GM19025 (cell line): ENCODE results near the gene MYBBP1A.

Experiments
- ATAC-seq: cut with Tn5 transposase; IDR thresholded peaks from one replicate; pipeline ENCODE4 v1.9.1; 2021; ENCODE audit warnings: mild to moderate bottlenecking, low read depth, moderate library complexity; ENCODE audit not compliant: unreplicated experiment

Gene MYBBP1A

DNA sequence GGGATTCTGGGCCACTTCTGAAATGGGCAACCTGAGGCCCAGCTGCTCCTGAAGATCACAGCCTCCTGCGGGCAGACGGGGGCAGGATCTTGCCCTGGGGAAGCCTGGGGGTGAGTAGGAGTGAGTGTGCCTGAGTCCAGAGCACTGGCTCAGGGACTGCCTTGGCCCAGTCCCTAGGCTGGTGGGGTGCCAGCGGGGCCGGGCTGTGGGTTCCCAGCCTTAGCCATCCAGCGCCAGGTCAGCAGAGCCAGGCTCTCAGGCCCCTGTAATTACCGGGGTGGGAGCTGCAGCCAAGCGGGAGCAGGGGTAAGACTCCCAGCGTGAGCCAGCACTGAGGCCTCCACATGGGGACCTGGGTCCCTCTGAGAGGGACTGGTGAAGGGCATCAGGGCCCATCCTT is 48.3 kb downstream of the MYBBP1A start:
- no peak for ATAC-seq

DNA sequence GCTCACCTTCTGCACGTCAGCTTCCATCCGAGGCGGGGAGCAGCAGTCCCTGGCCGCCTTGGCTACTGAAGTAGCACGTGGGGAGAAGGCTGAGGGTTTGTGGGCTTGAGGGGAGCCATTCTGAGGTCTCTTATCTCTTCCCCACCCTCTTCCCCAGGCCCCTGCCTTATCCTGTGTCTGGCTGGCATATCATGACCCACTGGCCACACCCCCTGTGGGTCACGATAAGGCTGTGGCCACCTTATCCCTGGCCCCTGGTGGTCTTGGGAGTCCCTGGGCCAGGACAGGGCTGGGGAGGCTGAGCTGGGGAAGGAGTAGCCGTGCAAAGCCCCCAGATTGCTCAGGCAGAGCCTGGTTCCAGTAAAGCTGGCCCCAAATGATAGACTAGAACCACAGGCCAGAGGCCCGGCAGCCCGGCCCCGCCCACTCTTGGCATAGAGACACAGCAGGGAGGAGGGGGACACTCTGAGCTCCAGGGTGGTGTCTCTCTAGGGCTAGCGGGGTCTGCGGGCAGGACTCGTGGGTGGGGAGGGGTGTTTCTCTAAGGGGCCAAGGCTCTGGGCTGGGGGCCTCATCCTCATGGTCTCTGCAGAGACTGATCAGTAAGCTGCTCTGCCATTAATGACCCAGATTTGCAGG is 48.9 kb downstream of the MYBBP1A start:
- ATAC-seq: no peak

DNA sequence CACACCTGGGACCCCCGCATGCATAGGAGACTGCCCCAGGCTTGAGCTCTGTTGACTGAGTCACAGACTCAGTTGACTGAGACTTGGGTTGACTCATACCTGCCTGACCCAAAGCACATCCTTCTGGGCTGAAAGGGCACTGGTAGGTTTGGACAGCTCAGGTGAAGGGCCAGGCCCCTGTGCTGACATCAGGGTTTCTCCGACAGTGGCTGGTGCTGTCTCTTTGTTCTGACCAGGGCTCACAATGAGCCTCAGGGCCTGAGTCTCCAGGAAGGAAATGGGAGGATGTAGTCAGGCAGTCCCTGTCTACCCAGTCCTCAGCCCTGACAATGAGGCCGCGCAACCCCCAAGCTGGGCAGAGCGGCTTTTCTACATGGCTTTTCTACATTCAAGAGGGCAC is 50.0 kb downstream of the MYBBP1A start:
- ATAC-seq: no peak

DNA sequence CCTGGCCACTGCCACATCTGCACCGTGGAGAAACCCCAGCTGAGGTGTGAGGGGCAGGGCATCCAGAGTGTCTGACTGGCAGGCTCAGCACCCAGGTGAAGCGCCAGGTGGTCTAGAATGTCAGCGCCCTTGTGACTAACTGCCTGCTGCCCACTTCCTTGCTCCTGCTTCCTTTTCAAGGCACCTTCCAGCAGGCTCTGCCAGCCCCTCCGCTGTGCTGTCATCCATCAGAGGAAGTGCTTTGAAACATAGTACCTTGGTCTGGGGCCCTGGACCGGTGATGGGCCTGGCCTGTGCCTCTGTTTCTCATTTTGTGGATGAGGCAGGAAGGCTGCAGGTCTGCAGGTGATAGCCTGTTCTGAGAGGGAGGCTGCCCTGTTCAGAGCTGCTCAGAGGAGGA is 51.0 kb downstream of the MYBBP1A start:
- no peak for ATAC-seq

DNA sequence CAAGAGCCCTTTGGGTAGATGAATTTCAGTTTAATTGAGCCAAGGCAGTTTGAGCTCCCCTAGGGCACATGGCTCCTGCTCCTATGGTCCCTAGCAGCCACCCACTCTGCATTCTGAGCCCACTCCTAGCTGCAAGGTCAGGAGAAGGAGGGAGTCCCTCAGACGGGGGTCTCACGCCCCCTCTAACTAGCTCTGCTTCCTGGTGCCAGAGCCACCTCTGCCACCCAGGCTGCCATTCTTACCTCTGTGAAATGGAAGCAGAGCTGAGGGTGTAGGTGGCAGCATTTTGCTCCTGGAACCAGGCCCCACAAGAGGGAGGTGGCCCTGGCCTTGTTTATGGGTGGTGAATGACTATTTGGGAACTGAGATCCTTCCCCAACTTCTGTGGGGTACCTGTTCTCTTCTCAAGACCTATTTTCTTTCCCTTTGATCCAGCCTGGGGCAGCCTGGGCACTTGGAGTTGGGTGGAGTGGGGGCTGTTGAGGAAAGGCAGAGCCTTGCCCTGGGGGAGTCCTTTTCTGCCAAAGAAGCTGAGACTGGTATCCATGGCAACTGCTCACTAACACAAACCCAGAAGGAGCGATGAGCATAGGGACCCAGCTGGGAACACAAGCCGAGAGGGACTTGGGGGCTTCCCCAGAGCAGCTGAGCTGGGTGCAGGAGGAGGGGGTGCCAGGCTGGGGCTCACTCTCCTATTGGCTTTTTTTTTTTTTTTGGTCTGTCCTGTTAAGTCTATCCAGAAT is 51.7 kb downstream of the MYBBP1A start:
- no peak for ATAC-seq

DNA sequence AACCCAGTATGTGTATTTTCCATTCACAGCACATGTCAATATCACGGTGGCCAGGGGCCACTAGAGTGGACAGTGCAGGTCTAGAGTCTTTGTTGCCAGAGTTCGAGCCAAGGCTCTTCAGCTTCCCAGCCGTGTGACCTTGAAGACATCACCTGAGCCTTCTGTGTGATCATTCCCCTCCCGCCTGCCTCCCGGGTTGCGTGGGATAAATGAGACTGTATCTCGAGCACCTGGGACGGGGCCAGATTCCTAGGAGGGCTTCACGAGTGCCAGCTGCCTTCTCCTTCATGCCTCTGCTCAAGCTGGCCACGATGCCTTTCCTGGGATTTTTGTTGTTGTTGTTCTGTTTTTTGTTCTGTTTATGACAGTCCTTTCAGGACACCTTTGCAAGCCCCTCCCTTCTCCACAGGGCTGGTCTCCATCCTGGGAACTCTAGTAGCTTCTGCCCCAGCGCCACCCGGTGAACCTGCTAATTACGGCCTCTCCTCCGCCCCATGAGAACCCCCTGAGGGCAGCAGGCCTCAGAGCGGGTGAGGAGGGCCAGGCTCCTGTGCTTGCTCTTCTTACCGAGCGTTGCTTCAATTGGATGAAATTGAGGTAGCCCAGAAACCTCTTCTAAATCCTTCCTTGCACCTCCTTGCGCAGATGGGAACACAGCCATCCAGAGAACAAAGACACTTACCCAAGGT is 52.6 kb downstream of the MYBBP1A start:
- ATAC-seq: no peak

DNA sequence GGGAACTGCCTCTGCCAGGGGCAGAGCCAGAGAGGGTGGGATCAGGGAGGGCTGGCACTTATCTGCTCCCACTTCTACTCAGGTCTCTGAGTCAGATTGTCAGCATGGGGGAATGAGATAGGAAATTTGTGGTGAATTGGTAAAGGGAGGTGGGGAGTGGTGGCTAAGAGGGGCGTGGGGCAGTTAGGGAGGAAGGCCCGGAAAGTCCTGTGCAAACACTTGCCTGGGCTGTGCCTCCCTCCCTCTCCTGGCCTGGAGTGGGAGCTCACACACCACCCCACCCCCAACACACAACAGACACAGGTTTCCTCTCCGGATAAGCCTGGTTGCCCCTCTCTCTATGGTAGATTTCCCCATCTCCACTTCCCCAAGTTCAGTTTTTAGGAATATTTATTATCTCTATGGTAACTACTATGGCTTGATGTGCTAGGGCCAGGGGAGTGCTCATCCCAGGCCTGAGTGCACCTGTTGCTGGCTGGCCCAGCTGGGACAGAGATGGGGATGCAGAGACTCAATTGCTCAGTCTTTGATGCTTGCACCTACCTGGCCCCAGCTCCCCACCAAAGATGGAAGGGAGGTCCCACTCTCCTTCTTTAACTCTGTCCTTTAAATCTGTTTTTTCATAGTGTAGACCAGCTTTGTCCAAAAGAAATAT is 53.8 kb downstream of the MYBBP1A start:
- ATAC-seq: no peak

DNA sequence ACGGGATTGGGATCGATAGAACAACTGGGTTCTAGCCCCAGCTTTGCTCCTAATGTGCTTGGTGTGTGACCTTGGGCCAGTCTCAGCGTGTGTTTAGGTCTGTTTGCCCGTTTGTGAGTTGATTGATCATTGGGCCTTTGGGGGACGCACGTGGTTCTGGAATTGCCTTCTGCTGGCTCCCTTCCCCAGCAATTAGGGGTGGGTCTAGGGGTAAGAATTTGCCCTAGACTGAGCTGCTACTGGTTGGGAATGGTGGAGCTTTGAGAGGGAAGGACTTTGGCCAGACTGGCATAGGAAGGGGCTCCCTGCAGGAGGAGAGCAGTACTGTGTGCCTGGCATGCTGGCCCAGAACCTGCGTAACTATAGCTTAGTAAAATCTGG is 55.0 kb downstream of the MYBBP1A start:
- ATAC-seq: no peak

DNA sequence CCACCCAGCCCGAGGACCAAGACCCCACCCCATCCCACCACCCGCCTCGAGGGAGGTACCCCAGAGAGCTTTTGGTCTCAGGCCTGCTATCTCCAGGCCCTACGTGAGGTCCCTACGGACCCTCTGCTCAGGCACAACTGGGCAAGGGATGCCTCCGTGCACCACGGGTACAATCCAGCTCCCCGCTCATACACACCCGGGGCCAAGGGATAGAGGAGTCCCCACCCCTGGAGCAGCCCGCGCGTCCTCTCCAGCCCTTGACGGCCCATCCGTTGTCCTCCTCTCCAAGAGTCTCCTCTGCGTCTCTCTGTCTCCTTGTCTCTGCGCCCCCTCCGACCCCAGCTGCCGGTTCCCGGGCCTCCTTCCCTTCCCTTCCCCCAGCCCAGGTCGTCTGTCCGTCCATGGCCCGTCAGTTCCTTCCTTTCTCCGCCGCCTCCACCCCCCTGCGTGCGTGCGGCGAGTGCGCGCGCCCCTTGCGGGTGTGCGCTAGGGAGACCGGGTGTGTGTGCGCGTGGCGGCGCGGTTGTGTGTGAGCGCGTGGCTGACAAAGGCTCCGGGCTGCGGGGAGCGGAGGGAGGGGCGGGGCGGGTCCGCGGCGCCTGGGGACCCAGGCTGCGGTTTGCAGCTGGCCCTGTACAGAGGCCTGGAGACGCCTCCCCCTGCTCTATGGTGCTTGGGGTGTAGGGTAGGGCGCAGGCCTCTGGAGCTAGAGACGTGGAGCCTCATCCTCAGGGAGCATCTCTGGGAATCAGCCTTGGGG is 55.6 kb downstream of the MYBBP1A start:
- no peak for ATAC-seq

DNA sequence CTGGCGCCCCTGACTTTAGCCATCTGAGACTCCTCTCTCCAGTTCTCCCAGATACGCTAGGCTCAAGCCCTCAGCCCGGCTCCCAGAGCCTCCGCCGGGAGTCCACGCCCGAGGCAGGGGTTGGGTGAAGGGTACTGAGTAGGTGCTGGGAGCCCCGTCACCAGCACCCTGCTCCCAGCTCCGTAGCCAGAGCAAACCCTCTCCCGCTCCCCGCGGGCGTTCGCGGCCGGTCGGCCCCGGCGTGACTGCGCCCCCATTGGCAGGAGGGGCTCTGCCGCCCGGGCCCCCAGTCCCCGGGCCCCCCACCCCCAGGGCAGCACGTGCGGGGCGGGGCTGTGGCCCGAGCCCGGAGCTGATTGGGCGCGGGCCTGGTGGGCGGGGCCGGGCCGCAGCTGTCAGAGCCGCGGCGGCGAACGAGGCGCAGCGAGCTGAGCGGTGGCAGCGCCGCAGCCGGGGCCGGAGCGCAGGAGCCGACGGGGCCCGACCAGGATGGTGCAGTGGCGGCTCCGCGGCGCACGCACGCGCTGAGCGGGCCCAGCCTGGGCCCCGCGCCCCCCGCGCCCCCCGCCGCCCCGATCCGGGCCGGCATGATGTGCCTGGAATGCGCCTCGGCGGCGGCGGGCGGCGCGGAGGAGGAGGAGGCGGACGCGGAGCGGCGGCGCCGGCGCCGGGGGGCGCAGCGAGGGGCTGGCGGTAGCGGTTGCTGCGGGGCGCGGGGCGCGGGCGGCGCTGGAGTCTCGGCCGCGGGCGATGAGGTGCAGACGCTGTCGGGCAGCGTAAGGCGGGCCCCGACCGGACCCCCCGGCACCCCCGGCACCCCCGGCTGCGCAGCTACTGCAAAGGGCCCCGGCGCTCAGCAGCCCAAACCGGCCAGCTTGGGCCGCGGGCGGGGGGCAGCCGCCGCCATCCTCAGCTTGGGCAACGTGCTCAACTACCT is 56.5 kb downstream of the MYBBP1A start, which contains the start of gene SPNS2:
Gene SPNS2 (plus strand): TSS at position 421 of the 937 bp plus-strand sequence. CDS start 167 bp downstream, at position 588.
- no peak for ATAC-seq

DNA sequence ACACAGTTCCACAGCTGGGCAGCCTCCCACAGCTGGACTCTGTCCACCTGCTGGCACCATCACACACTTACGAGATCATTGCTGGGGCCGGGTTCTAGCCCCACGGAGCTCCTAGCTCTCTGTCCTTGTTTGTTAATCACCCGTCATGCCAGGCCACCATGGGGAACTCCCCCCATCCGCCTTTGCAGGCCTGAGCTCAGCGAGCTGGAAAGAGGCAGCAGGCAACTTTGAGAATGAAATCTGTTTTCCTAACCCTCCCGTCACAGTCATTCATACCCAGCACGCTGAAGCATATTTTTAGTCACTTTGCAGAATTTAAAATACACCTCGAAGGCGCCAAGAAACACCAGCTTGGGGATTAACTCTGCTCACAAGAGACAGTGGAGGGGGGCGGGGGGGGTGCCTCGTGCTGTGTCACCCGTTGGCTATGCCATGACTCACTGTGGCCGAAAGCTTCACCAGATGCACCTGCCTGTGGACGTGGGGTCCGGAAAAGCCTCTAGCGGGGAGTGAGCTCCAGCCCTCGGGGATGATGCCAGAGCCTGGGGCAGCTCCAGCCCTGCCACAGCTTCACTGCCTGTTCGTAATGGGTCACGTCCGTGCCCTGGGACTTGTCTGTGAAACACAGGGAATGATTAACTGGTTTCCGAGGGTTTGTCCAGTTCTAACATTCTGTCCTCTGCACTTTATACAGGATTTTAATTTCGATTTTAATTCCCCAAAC is 57.9 kb downstream of the MYBBP1A start:
- ATAC-seq: no peak

DNA sequence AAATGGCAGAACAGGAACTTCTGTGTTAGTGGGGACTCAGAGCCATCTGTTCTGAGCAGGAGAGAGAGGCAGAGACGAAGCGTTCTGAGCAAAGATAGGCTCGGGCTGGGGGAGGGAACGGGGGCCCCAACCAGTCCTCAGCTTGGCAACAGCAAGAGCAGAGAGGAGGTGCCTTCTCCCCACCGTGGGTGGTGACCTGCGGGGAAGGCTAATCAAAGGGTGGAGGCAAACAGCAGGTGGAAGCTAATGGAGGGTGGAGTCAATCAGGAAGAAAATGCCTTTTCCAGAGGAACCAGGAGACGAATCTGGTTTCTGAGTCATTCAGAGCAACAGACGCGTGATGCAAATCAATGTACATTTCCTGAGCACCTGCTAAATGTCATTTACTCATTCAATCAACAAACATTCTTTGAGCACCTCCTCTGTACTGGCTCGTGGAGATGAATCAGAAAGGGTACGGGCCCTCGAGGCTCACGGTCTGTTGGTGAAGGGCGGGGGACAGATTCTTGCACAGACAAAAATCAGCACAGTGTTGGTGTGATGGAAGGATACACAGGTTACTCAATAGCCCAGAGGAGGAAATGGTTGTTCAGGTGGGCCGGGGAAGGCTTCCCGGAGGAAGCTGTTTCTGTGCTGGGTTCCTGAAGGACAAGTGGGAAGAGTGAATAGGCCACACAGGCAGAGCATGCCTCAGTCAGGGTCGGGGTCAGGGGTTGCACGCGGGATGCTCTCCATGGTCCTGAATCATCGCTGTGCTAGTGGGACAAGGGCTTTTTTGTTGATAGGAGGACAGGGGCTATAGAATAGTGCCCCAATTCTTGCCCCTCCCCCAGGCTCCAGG is 62.2 kb downstream of the MYBBP1A start:
- no peak for ATAC-seq

DNA sequence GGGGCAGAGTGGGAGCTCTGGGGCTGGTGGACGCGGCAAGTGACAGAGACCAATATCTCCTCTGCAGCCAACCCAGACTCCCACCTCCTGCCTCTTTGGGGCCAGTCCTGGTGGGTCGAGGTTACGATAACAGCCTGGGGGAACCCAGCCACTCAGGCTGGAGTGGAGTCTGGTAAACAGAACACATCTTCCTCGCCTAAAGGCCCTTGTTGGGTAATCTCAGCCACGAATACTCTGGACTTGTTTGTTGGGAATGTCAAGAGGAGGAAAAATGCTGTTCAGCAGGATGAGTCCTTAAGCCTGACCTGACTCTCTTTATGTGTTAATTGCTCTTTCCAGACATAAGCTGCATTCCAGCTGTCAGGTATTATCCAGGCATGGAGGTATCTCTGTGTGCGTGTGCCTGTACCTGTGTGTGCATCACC is 64.5 kb downstream of the MYBBP1A start:
- no peak for ATAC-seq

DNA sequence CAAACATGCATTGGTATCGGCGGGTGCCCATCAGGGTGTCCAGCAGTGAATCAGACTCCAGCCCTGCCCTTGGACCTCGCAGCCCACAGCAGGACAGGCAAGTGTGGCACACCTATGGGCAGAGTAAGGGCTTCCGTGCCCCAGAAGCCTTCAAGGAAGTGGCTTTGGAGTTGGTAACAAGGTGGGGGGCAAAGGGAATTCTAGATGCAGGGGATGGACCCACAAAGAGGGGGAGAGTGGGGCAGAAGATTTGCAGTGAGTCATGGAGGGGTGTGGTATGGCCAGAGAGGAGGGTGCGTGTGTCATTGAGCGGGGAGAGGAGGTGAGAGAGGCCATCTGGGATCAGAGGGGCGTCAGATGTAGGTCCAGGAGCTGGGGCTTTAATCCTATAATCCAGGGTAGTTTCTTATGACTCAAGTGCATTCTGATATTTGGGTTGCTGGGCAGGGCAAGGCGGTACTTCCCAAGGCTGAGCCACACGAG is 65.0 kb downstream of the MYBBP1A start:
- no peak for ATAC-seq

DNA sequence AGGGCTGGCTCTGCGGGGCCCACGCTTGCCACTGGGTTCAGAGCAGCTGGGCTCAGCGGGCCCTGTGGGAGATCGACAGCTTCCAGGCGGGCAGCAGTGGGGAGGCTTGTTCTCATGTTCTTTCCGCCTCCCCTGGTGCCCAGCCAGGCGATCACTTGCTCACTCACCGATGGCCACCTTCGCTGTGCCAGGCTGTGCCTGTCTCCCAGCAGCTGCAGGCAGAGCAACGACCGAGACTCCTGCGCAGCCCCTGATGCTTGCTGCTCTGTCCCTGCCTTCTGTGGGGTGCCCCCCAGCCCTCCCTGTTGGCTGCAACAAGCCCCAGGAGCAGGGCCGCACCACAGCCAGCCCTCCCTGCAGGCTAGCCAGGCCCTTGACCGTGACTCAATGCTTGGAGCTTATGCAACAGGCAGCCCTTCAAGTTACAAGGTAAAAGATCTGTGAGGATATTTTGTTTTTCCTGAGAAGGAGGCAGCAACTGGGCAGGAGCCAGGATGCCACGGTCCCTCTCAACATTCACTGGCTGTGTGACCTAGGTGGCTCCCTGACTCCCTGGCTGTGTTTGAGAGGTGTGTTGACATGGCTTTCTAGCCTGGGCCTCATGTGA is 66.1 kb downstream of the MYBBP1A start:
- ATAC-seq: no peak
